Omental fat pad (tissue), 4 donors: ENCODE measurements around the gene WWTR1. TPM values are rescaled to one million over a fixed set of nuclear protein-coding genes. Genes with fewer than 3 reads are reported as not detected.

ENCODE experiments used
- ATAC-seq: fragments of 150-250 bp; one replicate; pipeline ENCODE4 v1.9.1; 2016; ENCODE audit warnings: mild to moderate bottlenecking, moderate library complexity; ENCODE audit not compliant: low FRiP score
- DNase-seq: peaks from one replicate; pipeline ENCODE4 v3.0.0-alpha.2; 2019; ENCODE audit warnings: low spot score
- CTCF ChIP-seq, 3 donors: fragments of 450-650 bp; IDR thresholded peaks; one replicate each; pipeline ENCODE4 v1.5.1; 2016 to 2017; ENCODE audit warnings: antibody characterized with exemption in 3 of 3, mild to moderate bottlenecking in 3 of 3, moderate library complexity in 2 of 3
- total RNA-seq, 4 donors: library from RNA; depleted of rRNA; stranded (reverse); fragments of >200 nt; gene quantifications; one replicate each; pipeline ENCODE4 v1.1.0, GENCODE V29; 2016

WWTR1 gene
- total RNA-seq, 4 donors from 2014 or later: 57.4 to 130 (median 77.7) TPM

GRCh38 chr3:149480326-149481017 lies 177.4 kb downstream of the WWTR1 start:
- DNase-seq: peak; percentile 78
- peak in 1 of 3 donors; percentile 49 for TF ChIP-seq CTCF (IDR thresholded peaks at IDR 0.05)
- ATAC-seq: peak; percentile 99

- no peak for TF ChIP-seq CTCF (IDR thresholded peaks at IDR 0.05)
- ATAC-seq (peak; percentile 34), DNase-seq (no peak)
Observed at GRCh38 chr3:149479621-149480325, 178.1 kb downstream of the WWTR1 start.

- DNase-seq: no peak
- ATAC-seq: no peak
- no peak for TF ChIP-seq CTCF (IDR thresholded peaks at IDR 0.05)
Observed at GRCh38 chr3:149476225-149476624, 181.6 kb downstream of the WWTR1 start.

GRCh38 chr3:149475451-149476060 lies 182.3 kb downstream of the WWTR1 start:
- DNase-seq (no peak), ATAC-seq (no peak)
- no peak for TF ChIP-seq CTCF (IDR thresholded peaks at IDR 0.05)

- TF ChIP-seq CTCF (IDR thresholded peaks at IDR 0.05): no peak
- no peak for DNase-seq
- no peak for ATAC-seq
Observed at GRCh38 chr3:149474250-149474817, 183.5 kb downstream of the WWTR1 start, which contains the start of gene TM4SF4. TM4SF4 (plus strand) TSS chr3:149474697; CDS start chr3:149474878, 181 bp downstream.

- ATAC-seq (peak; percentile 94), DNase-seq (peak; percentile 38)
Observed at GRCh38 chr3:149473357-149474249, 184.2 kb downstream of the WWTR1 start.

More at GRCh38 chr3:149473357-149474249, 184.2 kb downstream of the WWTR1 start:
- no peak for TF ChIP-seq CTCF (IDR thresholded peaks at IDR 0.05)
